GOT3 (cell line): Measurements from ENCODE around the gene MYBPH.

ENCODE experiments used
- DNase-seq: peaks from one replicate; lab custom pipeline; 2025; ENCODE audit warnings: mixed read lengths; lab: John Stamatoyannopoulos, UW

MYBPH gene

GRCh38 chr1:203175237-203175826, at the start of gene MYBPH:
Gene MYBPH (minus strand): TSS chr1:203175826. CDS start chr1:203175755, 71 bp downstream.
- no peak for DNase-seq

- no peak for DNase-seq
These were observed 49.4 kb upstream of the MYBPH start for GRCh38 chr1:203225071-203225470.

- DNase-seq: no peak
These were observed 47.6 kb upstream of the MYBPH start for GRCh38 chr1:203223012-203223775.

GRCh38 chr1:203219934-203220333, 44.3 kb upstream of the MYBPH start:
- DNase-seq: no peak

- DNase-seq: no peak
These were observed 43.5 kb upstream of the MYBPH start for GRCh38 chr1:203219171-203219570.

GRCh38 chr1:203217668-203218067, 42.0 kb upstream of the MYBPH start:
- no peak for DNase-seq

- DNase-seq: no peak
These were observed 41.6 kb upstream of the MYBPH start for GRCh38 chr1:203217139-203217655.

- no peak for DNase-seq
These were observed 40.9 kb upstream of the MYBPH start for GRCh38 chr1:203216274-203217138.

- DNase-seq: no peak
These were observed 39.9 kb upstream of the MYBPH start for GRCh38 chr1:203215573-203215972.

- DNase-seq: no peak
These were observed 39.2 kb upstream of the MYBPH start for GRCh38 chr1:203214871-203215270.

- DNase-seq: no peak
These were observed 37.5 kb upstream of the MYBPH start for GRCh38 chr1:203213126-203213525.

GRCh38 chr1:203211812-203212211, 36.2 kb upstream of the MYBPH start:
- no peak for DNase-seq

GRCh38 chr1:203210988-203211387, 35.4 kb upstream of the MYBPH start:
- no peak for DNase-seq

- DNase-seq: no peak
These were observed 34.7 kb upstream of the MYBPH start for GRCh38 chr1:203210350-203210749.

- DNase-seq: no peak
These were observed 32.6 kb upstream of the MYBPH start for GRCh38 chr1:203208181-203208580.

- no peak for DNase-seq
These were observed 32.1 kb upstream of the MYBPH start for GRCh38 chr1:203207751-203208150.

- DNase-seq: no peak
These were observed 30.6 kb upstream of the MYBPH start for GRCh38 chr1:203206129-203206687.

- DNase-seq: no peak
These were observed 29.1 kb upstream of the MYBPH start for GRCh38 chr1:203204756-203205155.

- DNase-seq: peak; percentile 61
These were observed 27.0 kb upstream of the MYBPH start for GRCh38 chr1:203202431-203203245.

GRCh38 chr1:203201516-203202205, 26.0 kb upstream of the MYBPH start:
- no peak for DNase-seq

GRCh38 chr1:203200916-203201315, 25.3 kb upstream of the MYBPH start:
- no peak for DNase-seq
